Natural killer cell treated with Interleukin-12 subunit alpha and Interleukin-12 subunit beta and Interleukin-15 and Interleukin-18, amount 100 ng/mL, for 72 hours (primary cell): ENCODE measurements around the gene PCDHGA6. TPM values are rescaled to one million over a fixed set of nuclear protein-coding genes. Genes with fewer than 3 reads are reported as not detected.

Source experiments
- total RNA-seq, 2 donors: library from RNA; stranded (reverse); gene quantifications; one replicate each; pipeline ENCODE4 v1.2.3, GENCODE V29; 2022

PCDHGA6 gene
- total RNA-seq, 2 donors from 2014 or later = 0.40 to 0.73 TPM

Other genes starting within 250 kb of the PCDHGA6 start
- not detected for gene PCDHB5, start 238.7 kb upstream of the PCDHGA6 start, total RNA-seq
- not detected for gene PCDHB6, start 223.8 kb upstream of the PCDHGA6 start, total RNA-seq
- not detected for gene PCDHB7, start 201.2 kb upstream of the PCDHGA6 start, total RNA-seq
- gene PCDHB8, start 196.1 kb upstream of the PCDHGA6 start, total RNA-seq = not detected
- not detected for gene PCDHB16, start 191.5 kb upstream of the PCDHGA6 start, total RNA-seq
- gene PCDHB9, start 186.7 kb upstream of the PCDHGA6 start, total RNA-seq = under 1 TPM in 1 of 2 donors, not detected in 1; 0.17 TPM
- not detected for gene PCDHB10, start 181.5 kb upstream of the PCDHGA6 start, total RNA-seq
- not detected for gene PCDHB11, start 174.3 kb upstream of the PCDHGA6 start, total RNA-seq
- gene PCDHB12, start 165.2 kb upstream of the PCDHGA6 start, total RNA-seq = not detected
- gene PCDHB13, start 160.0 kb upstream of the PCDHGA6 start, total RNA-seq = under 1 TPM in 1 of 2 donors, not detected in 1; 0.10 TPM
- gene PCDHB14, start 150.5 kb upstream of the PCDHGA6 start, total RNA-seq = not detected
- gene PCDHB15, start 128.5 kb upstream of the PCDHGA6 start, total RNA-seq = not detected
- gene SLC25A2, start 69.8 kb upstream of the PCDHGA6 start, total RNA-seq = 1 to 10 TPM in 1 of 2 donors, under 1 TPM in 1; 0.67 to 2.2 TPM
- gene TAF7, start 53.1 kb upstream of the PCDHGA6 start, total RNA-seq = 10 to 100 TPM; 52.5 to 63.5 TPM
- under 1 TPM in 1 of 2 donors, not detected in 1; 0.07 TPM for gene PCDHGA1, start 43.4 kb upstream of the PCDHGA6 start, total RNA-seq
- gene PCDHGA2, start 35.1 kb upstream of the PCDHGA6 start, total RNA-seq = not detected
- gene PCDHGA3, start 30.1 kb upstream of the PCDHGA6 start, total RNA-seq = not detected
- gene PCDHGB1, start 23.8 kb upstream of the PCDHGA6 start, total RNA-seq = under 1 TPM; 0.12 to 0.17 TPM
- under 1 TPM; 0.48 to 0.50 TPM for gene PCDHGA4, start 18.9 kb upstream of the PCDHGA6 start, total RNA-seq
- gene PCDHGB2, start 13.9 kb upstream of the PCDHGA6 start, total RNA-seq = under 1 TPM; 0.47 to 0.76 TPM
- gene PCDHGA5, start 9.7 kb upstream of the PCDHGA6 start, total RNA-seq = under 1 TPM; 0.33 to 0.36 TPM
- under 1 TPM; 0.71 to 0.81 TPM for gene PCDHGB3, start 3.6 kb upstream of the PCDHGA6 start, total RNA-seq
- gene PCDHGA7, start 8.9 kb downstream of the PCDHGA6 start, total RNA-seq = under 1 TPM; 0.10 to 0.25 TPM
- under 1 TPM; 0.29 to 0.39 TPM for gene PCDHGB4, start 13.8 kb downstream of the PCDHGA6 start, total RNA-seq
- under 1 TPM; 0.19 to 0.20 TPM for gene PCDHGA8, start 18.7 kb downstream of the PCDHGA6 start, total RNA-seq
- 1 to 10 TPM; 1.7 to 2.8 TPM for gene PCDHGB5, start 24.1 kb downstream of the PCDHGA6 start, total RNA-seq
- under 1 TPM; 0.71 to 0.92 TPM for gene PCDHGA9, start 28.9 kb downstream of the PCDHGA6 start, total RNA-seq
- gene PCDHGB6, start 34.1 kb downstream of the PCDHGA6 start, total RNA-seq = 1 to 10 TPM in 1 of 2 donors, under 1 TPM in 1; 0.89 to 1.1 TPM
- 1 to 10 TPM in 1 of 2 donors, under 1 TPM in 1; 0.67 to 1.2 TPM for gene PCDHGA10, start 39.1 kb downstream of the PCDHGA6 start, total RNA-seq
- gene PCDHGB7, start 43.8 kb downstream of the PCDHGA6 start, total RNA-seq = under 1 TPM; 0.33 to 0.95 TPM
- gene PCDHGA11, start 47.2 kb downstream of the PCDHGA6 start, total RNA-seq = under 1 TPM; 0.33 to 0.55 TPM
- gene PCDHGA12, start 56.6 kb downstream of the PCDHGA6 start, total RNA-seq = 1 to 10 TPM in 1 of 2 donors, under 1 TPM in 1; 0.69 to 1.4 TPM
- 1 to 10 TPM in 1 of 2 donors, under 1 TPM in 1; 0.33 to 1.8 TPM for gene PCDHGC3, start 102.1 kb downstream of the PCDHGA6 start, total RNA-seq
- gene PCDHGC4, start 111.1 kb downstream of the PCDHGA6 start, total RNA-seq = under 1 TPM in 1 of 2 donors, not detected in 1; 0.26 TPM
- gene PCDHGC5, start 115.2 kb downstream of the PCDHGA6 start, total RNA-seq = under 1 TPM in 1 of 2 donors, not detected in 1; 0.17 TPM
- 100 to 1,000 TPM; 280 to 289 TPM for gene DIAPH1, start 245.1 kb downstream of the PCDHGA6 start, total RNA-seq